ENCODE results near the gene TPCN2.

The TPCN2 gene

DNA sequence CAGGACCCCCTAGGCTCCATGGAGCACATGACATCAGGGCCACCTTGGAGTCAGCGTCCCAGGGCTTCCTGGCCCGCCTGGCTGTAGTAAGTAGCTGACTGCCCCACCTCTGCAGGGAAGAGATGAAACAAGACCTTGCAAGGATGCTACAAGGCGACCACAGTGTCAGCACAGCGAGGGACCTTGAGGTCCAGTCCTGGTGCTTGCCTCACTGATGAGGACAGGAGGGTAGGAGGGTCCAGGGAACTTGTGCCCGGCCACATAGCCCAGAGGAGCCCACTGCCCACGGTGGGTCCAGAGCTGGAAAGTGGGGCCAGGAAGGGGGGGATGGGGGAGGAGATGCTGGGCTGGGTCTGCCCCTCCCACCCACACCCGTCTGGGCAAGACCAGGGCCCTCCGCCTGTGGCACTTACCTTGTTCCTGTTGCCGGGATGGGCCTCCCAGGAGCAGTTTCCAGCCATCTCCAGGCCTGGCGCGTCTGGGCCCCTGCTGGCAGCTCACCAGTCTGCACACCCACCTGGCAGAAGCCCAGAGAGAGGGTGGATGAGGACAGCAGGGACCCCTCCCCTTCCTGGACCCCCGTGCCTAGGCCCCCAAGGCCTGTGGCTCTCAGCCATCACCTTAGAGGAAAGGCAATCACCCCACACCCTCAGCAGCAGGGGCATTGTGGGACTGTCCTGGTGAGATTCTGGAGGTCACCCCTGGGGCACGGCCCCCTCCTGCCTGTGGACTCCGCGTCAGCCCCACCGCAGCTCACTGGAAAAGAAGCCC, 39.1 kb upstream of the TPCN2 start:
- Histone ChIP-seq H4K20me1 (ENCODE audit: insufficient read depth, low read length) (peaks cover 15% of the 10 kb centered on the region), H3K9me3 (ENCODE audit: insufficient read depth, low read length, severe bottlenecking) (no peaks in the 10 kb centered on the region), H3K27me3 (ENCODE audit: insufficient read depth, low read length, poor library complexity) (peaks cover 28% of the 10 kb centered on the region), H3K27ac (ENCODE audit: low read length) (no peak overlapping the region), H2AFZ (ENCODE audit: low read depth, low read length) (no peak overlapping the region), H3K79me2 (ENCODE audit: insufficient read depth, low read length) (no peaks in the 10 kb centered on the region), H3K9ac (ENCODE audit: low read depth, low read length) (no peak overlapping the region), H3K4me2 (ENCODE audit: insufficient read depth, low read length) (no peak overlapping the region), H3K4me1 (ENCODE audit: insufficient read depth, low read length) (no peaks in the 10 kb centered on the region), H3K36me3 (ENCODE audit: insufficient read depth, low read length) (no peaks in the 10 kb centered on the region), H3K4me3 (ENCODE audit: low read depth in 1 of 2, low read length in 2 of 2) (no peak overlapping the region)
- no peak for TF ChIP-seq EZH2 (IDR thresholded peaks at IDR 0.05; ENCODE audit: borderline replicate concordance, low read depth, low read length, severe bottlenecking)
- TF ChIP-seq, protein P1, sequence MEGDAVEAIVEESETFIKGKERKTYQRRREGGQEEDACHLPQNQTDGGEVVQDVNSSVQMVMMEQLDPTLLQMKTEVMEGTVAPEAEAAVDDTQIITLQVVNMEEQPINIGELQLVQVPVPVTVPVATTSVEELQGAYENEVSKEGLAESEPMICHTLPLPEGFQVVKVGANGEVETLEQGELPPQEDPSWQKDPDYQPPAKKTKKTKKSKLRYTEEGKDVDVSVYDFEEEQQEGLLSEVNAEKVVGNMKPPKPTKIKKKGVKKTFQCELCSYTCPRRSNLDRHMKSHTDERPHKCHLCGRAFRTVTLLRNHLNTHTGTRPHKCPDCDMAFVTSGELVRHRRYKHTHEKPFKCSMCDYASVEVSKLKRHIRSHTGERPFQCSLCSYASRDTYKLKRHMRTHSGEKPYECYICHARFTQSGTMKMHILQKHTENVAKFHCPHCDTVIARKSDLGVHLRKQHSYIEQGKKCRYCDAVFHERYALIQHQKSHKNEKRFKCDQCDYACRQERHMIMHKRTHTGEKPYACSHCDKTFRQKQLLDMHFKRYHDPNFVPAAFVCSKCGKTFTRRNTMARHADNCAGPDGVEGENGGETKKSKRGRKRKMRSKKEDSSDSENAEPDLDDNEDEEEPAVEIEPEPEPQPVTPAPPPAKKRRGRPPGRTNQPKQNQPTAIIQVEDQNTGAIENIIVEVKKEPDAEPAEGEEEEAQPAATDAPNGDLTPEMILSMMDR (IDR thresholded peaks at IDR 0.05; ENCODE audit: borderline replicate concordance, extremely low read depth, low read length, poor library complexity, severe bottlenecking) = no peak
- ATAC-seq (ENCODE audit: insufficient read depth, low read depth) (no peak), DNase-seq (no peak)

DNA sequence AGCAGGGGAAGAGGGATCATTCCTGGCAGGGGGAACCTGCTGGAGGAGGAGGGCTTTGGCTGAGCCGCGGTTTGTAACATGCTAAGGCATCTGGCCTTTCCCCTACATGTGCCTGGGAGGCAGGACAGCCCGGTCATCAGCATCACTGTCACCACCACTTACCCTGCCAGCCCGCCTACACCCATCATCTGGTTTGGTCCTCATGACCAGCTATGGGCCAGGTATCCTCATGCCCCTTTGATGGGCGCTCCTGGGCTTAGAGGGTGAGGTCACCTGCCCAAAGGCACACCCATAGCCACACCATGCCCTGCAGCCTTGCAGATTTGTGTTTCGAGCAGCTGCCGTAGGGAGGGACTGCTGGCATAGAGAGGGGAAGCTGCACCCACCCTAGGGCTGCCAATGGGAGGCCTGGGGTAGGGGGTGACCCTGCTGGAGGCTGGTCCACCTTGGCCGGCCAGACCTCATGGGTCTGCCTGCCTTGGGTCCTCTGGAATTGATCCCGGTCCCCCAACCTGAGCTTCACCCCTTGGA, 38.3 kb upstream of the TPCN2 start:
- Histone ChIP-seq H3K4me3 (ENCODE audit: low read depth in 1 of 2, low read length in 2 of 2) (no peak overlapping the region), H3K27me3 (ENCODE audit: insufficient read depth, low read length, poor library complexity) (peaks cover 28% of the 10 kb centered on the region), H3K9ac (ENCODE audit: low read depth, low read length) (no peak overlapping the region), H3K9me3 (ENCODE audit: insufficient read depth, low read length, severe bottlenecking) (no peaks in the 10 kb centered on the region), H4K20me1 (ENCODE audit: insufficient read depth, low read length) (peaks cover 9% of the 10 kb centered on the region), H3K4me2 (ENCODE audit: insufficient read depth, low read length) (no peak overlapping the region), H3K27ac (ENCODE audit: low read length) (no peak overlapping the region), H3K4me1 (ENCODE audit: insufficient read depth, low read length) (no peaks in the 10 kb centered on the region), H2AFZ (ENCODE audit: low read depth, low read length) (no peak overlapping the region), H3K79me2 (ENCODE audit: insufficient read depth, low read length) (no peaks in the 10 kb centered on the region), H3K36me3 (ENCODE audit: insufficient read depth, low read length) (no peaks in the 10 kb centered on the region)
- TF ChIP-seq, protein P1 (IDR thresholded peaks at IDR 0.05; ENCODE audit: borderline replicate concordance, extremely low read depth, low read length, poor library complexity, severe bottlenecking) = no peak
- TF ChIP-seq EZH2 (IDR thresholded peaks at IDR 0.05; ENCODE audit: borderline replicate concordance, low read depth, low read length, severe bottlenecking) = no peak
- no peak for ATAC-seq (ENCODE audit: insufficient read depth, low read depth)
- DNase-seq = no peak

DNA sequence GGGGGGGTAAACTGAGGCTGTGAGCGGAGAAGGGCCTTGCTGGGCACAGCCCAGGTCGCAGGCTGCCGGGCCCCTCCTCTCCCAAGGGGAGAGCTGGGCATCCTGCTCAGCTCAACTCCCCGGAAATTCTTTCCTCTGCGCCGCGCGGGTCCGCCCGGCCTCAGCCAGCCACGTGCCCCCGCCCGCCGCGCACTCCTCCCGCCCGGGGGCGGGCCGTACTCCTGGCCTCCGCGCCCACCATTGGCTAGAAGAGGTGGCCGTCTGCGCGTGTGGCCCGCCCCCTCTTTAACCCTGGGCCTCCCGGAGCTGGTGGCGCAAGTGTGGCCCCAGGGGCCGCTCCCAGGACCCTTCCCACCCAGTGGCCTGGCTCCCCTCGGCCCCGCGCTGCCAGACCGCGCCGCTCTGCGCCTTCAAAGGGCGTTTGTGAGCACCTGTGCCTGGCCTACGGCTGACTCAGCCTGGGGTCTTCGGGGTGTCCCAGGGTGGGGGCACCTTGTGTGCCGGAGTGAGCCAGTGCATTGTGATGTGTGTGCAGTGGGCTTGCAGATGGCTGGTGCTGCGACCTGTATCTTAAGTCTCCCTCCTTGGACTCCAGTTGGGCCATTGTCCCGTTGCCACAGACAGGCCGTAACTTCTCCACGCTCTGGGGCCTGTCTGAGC, 37.6 kb upstream of the TPCN2 start:
- DNase-seq (peak; percentile 23), ATAC-seq (ENCODE audit: insufficient read depth, low read depth) (peak; percentile 75; the same call in 2 of the 3 replicates)
- Histone ChIP-seq H3K4me2 (ENCODE audit: insufficient read depth, low read length) (no peak overlapping the region), H4K20me1 (ENCODE audit: insufficient read depth, low read length) (peaks cover 9% of the 10 kb centered on the region), H3K4me1 (ENCODE audit: insufficient read depth, low read length) (no peaks in the 10 kb centered on the region), H3K27ac (ENCODE audit: low read length) (no peak overlapping the region), H2AFZ (ENCODE audit: low read depth, low read length) (no peak overlapping the region), H3K27me3 (ENCODE audit: insufficient read depth, low read length, poor library complexity) (peaks cover 28% of the 10 kb centered on the region), H3K4me3 (ENCODE audit: low read depth in 1 of 2, low read length in 2 of 2) (no peak overlapping the region), H3K36me3 (ENCODE audit: insufficient read depth, low read length) (no peaks in the 10 kb centered on the region), H3K9ac (ENCODE audit: low read depth, low read length) (no peak overlapping the region), H3K9me3 (ENCODE audit: insufficient read depth, low read length, severe bottlenecking) (no peaks in the 10 kb centered on the region), H3K79me2 (ENCODE audit: insufficient read depth, low read length) (no peaks in the 10 kb centered on the region)
- TF ChIP-seq, protein P1 (IDR thresholded peaks at IDR 0.05; ENCODE audit: borderline replicate concordance, extremely low read depth, low read length, poor library complexity, severe bottlenecking) = no peak
- TF ChIP-seq EZH2 (IDR thresholded peaks at IDR 0.05; ENCODE audit: borderline replicate concordance, low read depth, low read length, severe bottlenecking) = no peak

Data from DND-41 (cell line).